GM20000 (cell line): ENCODE measurements around the gene HACE1.

Experiments
- DNase-seq: peaks from one replicate; pipeline ENCODE4 v3.0.0; 2012; ENCODE audit warnings: low spot score
- TF ChIP-seq, protein P1 (sequence below): IDR thresholded peaks from 2 replicates; pipeline ENCODE4 v1.5.1; 2012; ENCODE audit warnings: mild to moderate bottlenecking, control low read depth; ENCODE audit errors: extremely low read depth, missing control alignments

The HACE1 gene

DNA sequence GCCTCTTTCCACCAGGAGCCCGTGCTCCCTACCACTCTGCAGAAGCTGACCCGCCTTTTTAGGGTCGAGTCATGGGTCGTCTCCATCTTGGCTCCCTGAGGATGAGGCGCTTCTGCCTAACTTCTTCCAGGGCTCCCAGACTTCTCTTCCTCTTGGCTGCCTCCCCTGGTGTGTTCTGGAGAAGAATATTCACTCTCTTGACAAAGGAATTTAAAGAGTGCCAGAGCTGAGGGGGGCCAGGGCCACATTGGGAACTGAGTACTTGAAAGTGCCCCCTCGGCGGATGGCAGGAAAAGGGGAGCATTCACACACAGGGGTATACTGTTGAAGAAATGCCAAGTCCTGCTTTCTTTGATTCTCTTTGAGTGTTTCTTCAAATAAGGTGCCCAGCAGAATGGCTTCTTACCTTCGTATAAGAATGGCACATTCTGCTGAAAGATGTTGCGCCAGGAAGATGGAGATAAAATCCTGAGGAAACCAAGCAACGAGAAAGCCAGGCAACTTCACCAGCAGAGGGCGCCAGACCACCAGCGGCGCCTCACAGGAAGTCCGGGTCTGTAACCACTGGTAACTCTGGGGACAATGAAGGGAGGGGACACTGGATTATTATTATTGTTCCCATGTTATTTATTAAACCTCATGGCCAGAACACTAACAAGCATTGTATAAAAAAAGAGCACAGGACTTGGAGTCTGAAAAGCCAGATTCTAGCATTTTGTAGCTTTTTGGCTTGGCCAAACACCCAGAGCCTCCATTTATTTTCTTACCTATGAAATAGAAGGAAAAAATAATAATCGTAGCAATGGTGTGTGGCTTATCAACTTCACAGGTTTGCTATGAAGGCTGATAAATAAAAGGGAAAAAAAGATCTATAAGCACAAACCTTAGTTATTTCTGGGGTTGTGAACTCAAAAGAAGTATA is 176.7 kb downstream of the HACE1 start:
- TF ChIP-seq, protein P1, sequence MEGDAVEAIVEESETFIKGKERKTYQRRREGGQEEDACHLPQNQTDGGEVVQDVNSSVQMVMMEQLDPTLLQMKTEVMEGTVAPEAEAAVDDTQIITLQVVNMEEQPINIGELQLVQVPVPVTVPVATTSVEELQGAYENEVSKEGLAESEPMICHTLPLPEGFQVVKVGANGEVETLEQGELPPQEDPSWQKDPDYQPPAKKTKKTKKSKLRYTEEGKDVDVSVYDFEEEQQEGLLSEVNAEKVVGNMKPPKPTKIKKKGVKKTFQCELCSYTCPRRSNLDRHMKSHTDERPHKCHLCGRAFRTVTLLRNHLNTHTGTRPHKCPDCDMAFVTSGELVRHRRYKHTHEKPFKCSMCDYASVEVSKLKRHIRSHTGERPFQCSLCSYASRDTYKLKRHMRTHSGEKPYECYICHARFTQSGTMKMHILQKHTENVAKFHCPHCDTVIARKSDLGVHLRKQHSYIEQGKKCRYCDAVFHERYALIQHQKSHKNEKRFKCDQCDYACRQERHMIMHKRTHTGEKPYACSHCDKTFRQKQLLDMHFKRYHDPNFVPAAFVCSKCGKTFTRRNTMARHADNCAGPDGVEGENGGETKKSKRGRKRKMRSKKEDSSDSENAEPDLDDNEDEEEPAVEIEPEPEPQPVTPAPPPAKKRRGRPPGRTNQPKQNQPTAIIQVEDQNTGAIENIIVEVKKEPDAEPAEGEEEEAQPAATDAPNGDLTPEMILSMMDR: peak; percentile 53
- DNase-seq: peak; percentile 69

DNA sequence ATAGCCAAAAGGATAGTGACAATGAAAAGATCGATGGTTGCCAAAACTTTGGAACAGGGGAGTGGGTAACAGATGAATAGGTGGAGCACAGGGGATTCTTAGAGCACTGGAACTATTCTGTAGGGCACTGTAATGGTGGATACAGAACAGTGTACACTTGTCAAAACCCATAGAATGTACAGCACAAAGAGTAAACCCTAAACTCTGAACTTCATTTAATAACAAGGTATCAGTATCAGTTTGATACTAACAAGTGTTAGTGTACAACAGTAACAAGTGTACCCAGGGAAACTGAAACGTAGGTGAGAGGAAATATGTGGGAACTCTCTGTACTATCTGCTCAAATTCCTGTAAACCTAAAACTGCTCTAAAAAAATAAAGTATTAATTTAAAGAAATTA is 179.2 kb downstream of the HACE1 start:
- no peak for DNase-seq
- TF ChIP-seq, protein P1: no peak

DNA sequence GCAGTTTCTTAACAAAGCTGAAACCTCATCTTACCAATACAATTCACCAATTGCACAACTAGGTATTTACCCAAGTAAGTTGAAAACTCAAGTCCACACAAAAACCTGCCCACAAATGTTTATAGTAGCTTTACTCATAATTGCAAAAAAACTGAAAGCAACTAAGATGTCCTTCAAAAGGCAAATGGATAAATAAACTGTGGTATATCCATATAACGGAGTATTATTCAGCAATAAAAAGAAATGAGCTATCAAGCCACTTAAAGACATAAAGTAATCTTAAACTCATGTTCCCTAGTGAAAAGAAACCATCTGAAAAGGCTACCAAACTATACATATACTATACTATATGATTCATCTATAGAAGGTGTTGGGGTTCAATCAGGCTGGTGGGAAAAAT is 179.7 kb downstream of the HACE1 start:
- TF ChIP-seq, protein P1: no peak
- DNase-seq: no peak
